IMR-90 (cell line): ENCODE measurements around the gene SPI1. TPM values are rescaled to one million over a fixed set of nuclear protein-coding genes. Genes with fewer than 3 reads are reported as not detected.

Experiments
- ATAC-seq: fragments of 200-7000 bp; cut with Tn5 transposase; 2 replicates; pipeline ENCODE4 v1.9.1; 2020; ENCODE audit warnings: low read depth, mild to moderate bottlenecking, moderate library complexity
- BruUV-seq: library from RNA; stranded (reverse); fragments of 400-500 nt; replicated peaks from 2 replicates; lab custom pipeline; 2021; lab: Mats Ljungman, UMichigan
- CTCF ChIA-PET: fragments of 300-600 bp; formaldehyde crosslinking; extraction: SDS; loops from one replicate; lab custom pipeline; 2021; ENCODE audit warnings: antibody characterized with exemption; lab: Yijun Ruan, JAX
- POLR2A ChIA-PET: fragments of 300-600 bp; sonication (Branson Sonifier 250); formaldehyde crosslinking; loops from one replicate; lab custom pipeline; 2022; ENCODE audit warnings: antibody characterized with exemption; ENCODE audit not compliant: unreplicated experiment; lab: Charles Lee
- DNase-seq: peaks from one replicate; pipeline ENCODE4 v3.0.0; 2013
- H2AFZ ChIP-seq: replicated peaks from 2 replicates; pipeline ENCODE3; 2013; ENCODE audit warnings: low read length, mild to moderate bottlenecking; ENCODE audit not compliant: poor library complexity
- H2AK5ac ChIP-seq: 2 replicates; pipeline ENCODE4 v1.6.1; 2013; ENCODE audit warnings: low read depth, low read length, inconsistent platforms
- H2AK9ac ChIP-seq: replicated peaks from 2 replicates; pipeline ENCODE3; 2013; ENCODE audit warnings: mild to moderate bottlenecking, low read depth, low read length, moderate library complexity; ENCODE audit not compliant: poor library complexity
- H2BK120ac ChIP-seq: 2 replicates; pipeline ENCODE4 v1.6.1; 2013; ENCODE audit warnings: low read depth, low read length, inconsistent platforms
- H2BK15ac ChIP-seq: 3 replicates; pipeline ENCODE4 v1.6.1; 2013; ENCODE audit warnings: low read depth, low read length, inconsistent platforms
- H2BK20ac ChIP-seq: 2 replicates; pipeline ENCODE4 v1.6.1; 2013; ENCODE audit warnings: low read depth, mild to moderate bottlenecking, inconsistent platforms, low read length, moderate library complexity
- H2BK5ac ChIP-seq: 2 replicates; pipeline ENCODE4 v1.6.1; 2013; ENCODE audit warnings: mild to moderate bottlenecking, low read depth, low read length, inconsistent platforms; ENCODE audit not compliant: poor library complexity, severe bottlenecking
- H3K14ac ChIP-seq: replicated peaks from 2 replicates; pipeline ENCODE4 v1.6.1; 2013; ENCODE audit warnings: low read depth, low read length, inconsistent platforms
- H3K18ac ChIP-seq: 2 replicates; pipeline ENCODE4 v1.6.1; 2013; ENCODE audit warnings: low read depth, low read length, control low read depth
- H3K23ac ChIP-seq: 2 replicates; pipeline ENCODE4 v1.6.1; 2013; ENCODE audit warnings: low read depth, low read length, inconsistent platforms
- H3K27ac ChIP-seq: 2 replicates; pipeline ENCODE4 v1.5.1; 2013; ENCODE audit warnings: mild to moderate bottlenecking, control low read depth, low read length; ENCODE audit not compliant: insufficient read depth
- H3K27me3 ChIP-seq: 2 replicates; pipeline ENCODE4 v1.6.1; 2013; ENCODE audit warnings: low read length; ENCODE audit not compliant: control insufficient read depth, insufficient read depth
- H3K36me3 ChIP-seq: 2 replicates; pipeline ENCODE4 v1.6.1; 2013; ENCODE audit warnings: low read length, mixed read lengths; ENCODE audit not compliant: control insufficient read depth, insufficient read depth
- H3K4ac ChIP-seq: 2 replicates; pipeline ENCODE4 v1.6.1; 2013; ENCODE audit warnings: low read depth, low read length, inconsistent platforms
- H3K4me1 ChIP-seq: 2 replicates; pipeline ENCODE4 v1.6.1; 2013; ENCODE audit warnings: low read length, mixed read lengths; ENCODE audit not compliant: control insufficient read depth, insufficient read depth
- H3K4me2 ChIP-seq: 2 replicates; pipeline ENCODE4 v1.6.1; 2013; ENCODE audit warnings: low read depth, mild to moderate bottlenecking, control low read depth, low read length, moderate library complexity
- H3K4me3 ChIP-seq: 2 replicates; pipeline ENCODE4 v1.5.1; 2013; ENCODE audit warnings: low read depth, mild to moderate bottlenecking, control low read depth, low read length, moderate library complexity; ENCODE audit not compliant: insufficient read depth
- H3K56ac ChIP-seq: 2 replicates; pipeline ENCODE4 v1.6.1; 2013; ENCODE audit warnings: low read length, inconsistent platforms; ENCODE audit not compliant: insufficient read depth; ENCODE audit errors: extremely low read depth
- H3K79me1 ChIP-seq, 2 experiments: 2 replicates each; pipeline ENCODE4 v1.6.1; 2013; ENCODE audit warnings: low read length in 2 of 2, inconsistent platforms in 1 of 2, low read depth in 1 of 2
- H3K9ac ChIP-seq: 2 replicates; pipeline ENCODE4 v1.6.1; 2013; ENCODE audit warnings: low read depth, low read length, control low read depth
- H3K9me1 ChIP-seq: 2 replicates; pipeline ENCODE4 v1.6.1; 2013; ENCODE audit warnings: low read length, inconsistent platforms; ENCODE audit not compliant: insufficient read depth
- H3K9me3 ChIP-seq: 2 replicates; pipeline ENCODE4 v1.6.1; 2013; ENCODE audit warnings: low read length; ENCODE audit not compliant: control insufficient read depth, insufficient read depth
- H4K20me1 ChIP-seq: 2 replicates; pipeline ENCODE4 v1.6.1; 2013; ENCODE audit warnings: low read length, inconsistent platforms; ENCODE audit not compliant: insufficient read depth
- H4K5ac ChIP-seq: 2 replicates; pipeline ENCODE4 v1.6.1; 2013; ENCODE audit warnings: mild to moderate bottlenecking, low read depth, low read length, control low read depth
- H4K8ac ChIP-seq, 2 experiments: 2 replicates each; pipeline ENCODE4 v1.6.1; 2013; ENCODE audit warnings: low read depth in 2 of 2, low read length in 2 of 2, control low read depth in 1 of 2, inconsistent platforms in 1 of 2
- H4K91ac ChIP-seq: 2 replicates; pipeline ENCODE4 v1.6.1; 2013; ENCODE audit warnings: low read depth, low read length, inconsistent platforms; ENCODE audit not compliant: insufficient read depth
- BHLHE40 ChIP-seq: fragments of 150-350 bp; IDR thresholded peaks from 2 replicates; pipeline ENCODE4 v1.6.1; 2016; ENCODE audit warnings: mild to moderate bottlenecking, low read depth, low read length
- CEBPB ChIP-seq: IDR thresholded peaks from 2 replicates; pipeline ENCODE4 v1.6.1; 2012; ENCODE audit warnings: low read depth, low read length, improper control_type of control experiment
- CTCF ChIP-seq: conservative IDR thresholded peaks from 2 replicates; pipeline ENCODE4 v1.5.1; 2012; ENCODE audit warnings: mild to moderate bottlenecking, low read depth, low read length, improper control_type of control experiment
- NFE2L2 ChIP-seq: fragments of 150-350 bp; IDR thresholded peaks from 2 replicates; pipeline ENCODE4 v1.6.1; 2016; ENCODE audit warnings: low read depth, mild to moderate bottlenecking, low read length
- POLR2A ChIP-seq: IDR thresholded peaks from 2 replicates; pipeline ENCODE4 v1.6.1; 2012; ENCODE audit warnings: mild to moderate bottlenecking, low read depth, low read length
- RCOR1 ChIP-seq: IDR thresholded peaks from 2 replicates; pipeline ENCODE4 v1.6.1; 2012; ENCODE audit warnings: mild to moderate bottlenecking, low read length, improper control_type of control experiment; ENCODE audit not compliant: insufficient replicate concordance
- SMC3 ChIP-seq: fragments of 150-350 bp; IDR thresholded peaks from 2 replicates; pipeline ENCODE4 v1.6.1; 2016; ENCODE audit warnings: low read depth, mild to moderate bottlenecking, antibody characterized with exemption, low read length, moderate library complexity
- WGBS, 2 experiments: methylation state at CpG; one replicate each; pipeline versions ENCODE4 v1.1.5 to v1.1.7; 2013; ENCODE audit warnings: missing lambda C conversion rate in 2 of 2; ENCODE audit not compliant: insufficient read length in 1 of 2; ENCODE audit errors: extremely low coverage in 2 of 2; 5-methylcytosine and 5-hydroxymethylcytosine counted together
- dilution Hi-C: fragments of 300-500 bp; cut with HindIII; formaldehyde crosslinking; loops from one replicate; pipeline ENCODE4 v1.14.3; 2018; ENCODE audit warnings: low sequenced_read_pairs; ENCODE audit not compliant: unreplicated experiment
- in situ Hi-C: fragments of 300-500 bp; cut with MboI; formaldehyde crosslinking; loops from 3 replicates; pipeline ENCODE4 v1.14.3; 2019; ENCODE audit warnings: low sequenced_read_pairs, inconsistent platforms, mixed read lengths
- intact Hi-C: fragments of 100-400 bp; cut with micrococcal nuclease; formaldehyde crosslinking; loops from 2 replicates; pipeline ENCODE4 v1.10.0; 2022
- polyA plus RNA-seq, 3 experiments: library from polyadenylated mRNA; depleted of rRNA; stranded (reverse); fragments of >200 nt; gene quantifications; 2 replicates each; pipeline ENCODE4 v1.2.3, GENCODE V29; 2012; ENCODE audit warnings: low replicate concordance in 1 of 3
- total RNA-seq: library from RNA; depleted of rRNA; stranded (reverse); fragments of >200 nt; gene quantifications from 2 replicates; pipeline ENCODE4 v1.2.3, GENCODE V29; 2012
- TF ChIP-seq, protein P1 (sequence below): fragments of 150-350 bp; IDR thresholded peaks from 2 replicates; pipeline ENCODE4 v1.6.1; 2017; ENCODE audit warnings: mild to moderate bottlenecking, antibody characterized with exemption, low read length, low read depth

The SPI1 gene
- total and polyA plus RNA-seq, 2 of the 4 experiments (the other 2 are of a cell fraction), result not detected

- CTCF ChIA-PET, result interaction anchor here (1.3 kb wide), 1 partner anchor 18 kb away, joined by 3 read pairs; no protein-coding TSS in a partner anchor
- Histone ChIP-seq H3K18ac (no peak overlapping the region), H3K27me3 (no peaks in the 10 kb centered on the region), H2AK9ac (peak overlapping the region; percentile 73), H3K56ac (no peak overlapping the region), H2AFZ (peak overlapping the region; percentile 87), H2BK120ac (peak overlapping the region; percentile 7; the same call in 1 of the 2 replicates), H3K23ac (no peak overlapping the region), H3K4ac (peak overlapping the region; percentile 42), H3K36me3 (no peaks in the 10 kb centered on the region), H3K4me1 (peaks cover 9% of the 10 kb centered on the region), H3K14ac (no peak overlapping the region), H3K4me3 (no peak overlapping the region), H3K4me2 (no peak overlapping the region), H3K79me1 (no peaks in the 10 kb centered on the region), H4K91ac (no peak overlapping the region), H4K5ac (no peak overlapping the region), H2BK20ac (no peak overlapping the region), H3K9me3 (no peaks in the 10 kb centered on the region), H2BK5ac (no peak overlapping the region), H3K9me1 (peaks cover 6% of the 10 kb centered on the region), H2AK5ac (0 out of 2 replicates have a peak overlapping the region, but pooled peaks have one; percentile 24), H3K27ac (no peak overlapping the region), H3K9ac (no peak overlapping the region), H4K20me1 (no peaks in the 10 kb centered on the region), H4K8ac (peak overlapping the region; percentile 21 to 61; a peak in 2 of 4 replicates), H2BK15ac (no peak overlapping the region)
- TF ChIP-seq POLR2A (no peak), SMC3 (no peak), BHLHE40 (no peak), NFE2L2 (no peak), CTCF (no peak), RCOR1 (no peak), CEBPB (no peak)
- TF ChIP-seq, protein P1, sequence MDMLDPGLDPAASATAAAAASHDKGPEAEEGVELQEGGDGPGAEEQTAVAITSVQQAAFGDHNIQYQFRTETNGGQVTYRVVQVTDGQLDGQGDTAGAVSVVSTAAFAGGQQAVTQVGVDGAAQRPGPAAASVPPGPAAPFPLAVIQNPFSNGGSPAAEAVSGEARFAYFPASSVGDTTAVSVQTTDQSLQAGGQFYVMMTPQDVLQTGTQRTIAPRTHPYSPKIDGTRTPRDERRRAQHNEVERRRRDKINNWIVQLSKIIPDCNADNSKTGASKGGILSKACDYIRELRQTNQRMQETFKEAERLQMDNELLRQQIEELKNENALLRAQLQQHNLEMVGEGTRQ, result no peak
- DNase-seq, result no peak
- ATAC-seq, result no peak
- intact Hi-C loops, result no loop called here
- in situ Hi-C loops, result no loop called here
- POLR2A ChIA-PET, result no interaction called here
- dilution Hi-C loops, result no loop called here
- BruUV-seq, result no TSS peak
- WGBS, 2 experiments, result 89% methylated on average over 6 of the region's 14 CpGs; no CpG with 5 or more reads in 1 of the 2 experiments
These were observed 14.3 kb upstream of the SPI1 start for GRCh38 chr11:47392546-47393162.
